GM12872 (cell line): ENCODE results near the gene DEFB128.

Experiments
- CTCF ChIP-seq: IDR thresholded peaks from 3 replicates; pipeline ENCODE4 v1.5.1; 2011; ENCODE audit warnings: low read depth, mild to moderate bottlenecking, low read length, moderate library complexity; ENCODE audit not compliant: insufficient read depth

Gene DEFB128

GRCh38 chr20:142290-142689, 47.2 kb downstream of the DEFB128 start, which contains the start of gene DEFB126:
TSS of gene DEFB126 (plus strand) at chr20:142590. CDS start at chr20:142629, 39 bp downstream.
- no peak for TF ChIP-seq CTCF
